ENCODE measurements around the gene NXN. TPM values are rescaled to one million over a fixed set of nuclear protein-coding genes. Genes with fewer than 3 reads are reported as not detected.
A peak's percentile ranks its signal among the peaks of the same experiment; 100 is the strongest.
"Not testable (repeated sequence)": the region's sequence is repeated elsewhere in the genome, so short reads cannot be mapped to it uniquely, and the experiment has no call there.

Gene NXN
- total RNA-seq, 4 donors from 2014 or later, result 39.6 to 103 (median 59.1) TPM

- WGBS, 2 donors (ENCODE audit: low coverage in 1 of 2), result 79 to 82% methylated on average over 5 to 7 of the region's 8 CpGs
- Histone ChIP-seq H3K27ac (no peak overlapping the region), H3K4me1 (peaks cover 0 to 23% (median 0%) of the 10 kb centered on the region in 3 donors), H3K27me3 (no peaks in the 10 kb centered on the region), H3K36me3 (peaks cover 0 to 32% of the 10 kb centered on the region in 2 donors), H3K4me3 (peak overlapping the region in 1 of 2 donors; percentile 94), H3K9me3 (no peaks in the 10 kb centered on the region)
- TF ChIP-seq POLR2AphosphoS5 (IDR thresholded peaks at IDR 0.05) (no peak), POLR2A (IDR thresholded peaks at IDR 0.05) (no peak), EP300 (IDR thresholded peaks at IDR 0.05) (no peak)
- TF ChIP-seq, protein P1, sequence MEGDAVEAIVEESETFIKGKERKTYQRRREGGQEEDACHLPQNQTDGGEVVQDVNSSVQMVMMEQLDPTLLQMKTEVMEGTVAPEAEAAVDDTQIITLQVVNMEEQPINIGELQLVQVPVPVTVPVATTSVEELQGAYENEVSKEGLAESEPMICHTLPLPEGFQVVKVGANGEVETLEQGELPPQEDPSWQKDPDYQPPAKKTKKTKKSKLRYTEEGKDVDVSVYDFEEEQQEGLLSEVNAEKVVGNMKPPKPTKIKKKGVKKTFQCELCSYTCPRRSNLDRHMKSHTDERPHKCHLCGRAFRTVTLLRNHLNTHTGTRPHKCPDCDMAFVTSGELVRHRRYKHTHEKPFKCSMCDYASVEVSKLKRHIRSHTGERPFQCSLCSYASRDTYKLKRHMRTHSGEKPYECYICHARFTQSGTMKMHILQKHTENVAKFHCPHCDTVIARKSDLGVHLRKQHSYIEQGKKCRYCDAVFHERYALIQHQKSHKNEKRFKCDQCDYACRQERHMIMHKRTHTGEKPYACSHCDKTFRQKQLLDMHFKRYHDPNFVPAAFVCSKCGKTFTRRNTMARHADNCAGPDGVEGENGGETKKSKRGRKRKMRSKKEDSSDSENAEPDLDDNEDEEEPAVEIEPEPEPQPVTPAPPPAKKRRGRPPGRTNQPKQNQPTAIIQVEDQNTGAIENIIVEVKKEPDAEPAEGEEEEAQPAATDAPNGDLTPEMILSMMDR (IDR thresholded peaks at IDR 0.05), result no peak
- no peak for ATAC-seq
Observed at GRCh38 chr17:750431-751037, 229.0 kb downstream of the NXN start.

GRCh38 chr17:749359-749758 is 230.2 kb downstream of the NXN start:
- H3K27me3 ChIP-seq, H3K9me3 ChIP-seq, ATAC-seq, H3K27ac ChIP-seq, H3K4me3 ChIP-seq: not testable (repeated sequence)
- Histone ChIP-seq H3K36me3 (peaks cover 0 to 44% of the 10 kb centered on the region in 2 donors), H3K4me1 (peaks cover 0 to 23% (median 0%) of the 10 kb centered on the region in 3 donors)
- 71 to 72% methylated on average over 5 to 7 of the region's 7 CpGs for WGBS, 2 donors (ENCODE audit: low coverage in 1 of 2)

Small RNA genes lying within 50 kb of the gene (small RNA-seq; reads per million reads assigned to genes)
- gene MIR3183, result 0 to 0.25 (median 0.06) reads per million in 4 donors

Other genes with a start within 250 kb of the NXN start
- gene TLCD3A, start 247.2 kb downstream of the NXN start, total RNA-seq, result 10 to 100 TPM in 1 of 4 donors, 1 to 10 TPM in 3; 2.8 to 13.6 (median 7.1) TPM
- gene GEMIN4, start 227.5 kb downstream of the NXN start, total RNA-seq, result 10 to 100 TPM; 13.9 to 21.6 (median 17.9) TPM
- gene GLOD4, start 197.5 kb downstream of the NXN start, total RNA-seq, result 100 to 1,000 TPM in 2 of 4 donors, 10 to 100 TPM in 2; 52.5 to 119 (median 99.3) TPM
- 10 to 100 TPM; 20.5 to 33.9 (median 27.8) TPM for gene MRM3, start 197.4 kb downstream of the NXN start, total RNA-seq
- 10 to 100 TPM; 13.7 to 20.9 (median 16.0) TPM for gene TIMM22, start 17.4 kb upstream of the NXN start, total RNA-seq
- 100 to 1,000 TPM in 3 of 4 donors, 10 to 100 TPM in 1; 62.6 to 147 (median 114) TPM for gene ABR, start 200.2 kb upstream of the NXN start, total RNA-seq

Data from gastroesophageal sphincter (tissue), 4 donors.